ENCODE results near the gene CEP164. TPM values are rescaled to one million over a fixed set of nuclear protein-coding genes. Genes with fewer than 3 reads are reported as not detected.

CEP164 gene
- total and polyA plus RNA-seq, 2 experiments from 2014 or later = 13.9 to 23.8 TPM

GRCh38 chr11:117281159-117281558 is 46.5 kb upstream of the CEP164 start:
- Histone ChIP-seq H4K20me1 (replicated peaks; ENCODE audit: insufficient read depth) (0 out of 2 replicates have a peak, but pooled peaks cover 4% of the 10 kb centered on the region), H3K79me2 (replicated peaks; ENCODE audit: insufficient read depth) (no peaks in the 10 kb centered on the region), H2AFZ (no peak overlapping the region), H3K27ac (ENCODE audit: low read depth) (no peak overlapping the region), H3K27me3 (ENCODE audit: insufficient read depth) (no peaks in the 10 kb centered on the region), H3F3A (replicated peaks; ENCODE audit: low read depth) (no peaks in the 10 kb centered on the region), H3K4me2 (no peak overlapping the region), H3K36me3 (ENCODE audit: insufficient read depth) (peaks cover 14% of the 10 kb centered on the region; the same call in 1 of the 2 replicates), H3K4me1 (ENCODE audit: insufficient read depth) (no peaks in the 10 kb centered on the region), H3K4me3 (no peak overlapping the region), H3K9me2 (ENCODE audit: insufficient read depth) (no peaks in the 10 kb centered on the region)
- H3K4me3 Mint-ChIP-seq = no peak overlapping the region
- peaks cover 40% of the 10 kb centered on the region for H3K36me3 Mint-ChIP-seq (ENCODE audit: low read depth)
- ATAC-seq (no peak), DNase-seq (ENCODE audit: low spot score) (no peak)
- H3K4me1 Mint-ChIP-seq = no peaks in the 10 kb centered on the region
- no peaks in the 10 kb centered on the region for H3K27me3 Mint-ChIP-seq (ENCODE audit: insufficient read depth, low read depth, poor library complexity)
- no peaks in the 10 kb centered on the region for H3K9me3 Mint-ChIP-seq
- H3K27ac Mint-ChIP-seq = no peak overlapping the region
- TF ChIP-seq NANOG (IDR thresholded peaks at IDR 0.05; ENCODE audit: borderline replicate concordance) = no peak

GRCh38 chr11:117281869-117282268 is 45.8 kb upstream of the CEP164 start:
- Histone ChIP-seq H3K27me3 (ENCODE audit: insufficient read depth) (no peaks in the 10 kb centered on the region), H4K20me1 (replicated peaks; ENCODE audit: insufficient read depth) (0 out of 2 replicates have a peak, but pooled peaks cover 3% of the 10 kb centered on the region), H3K4me1 (ENCODE audit: insufficient read depth) (no peaks in the 10 kb centered on the region), H3K4me2 (no peak overlapping the region), H3K36me3 (ENCODE audit: insufficient read depth) (peaks cover 14% of the 10 kb centered on the region; the same call in 1 of the 2 replicates), H3K9me2 (ENCODE audit: insufficient read depth) (no peaks in the 10 kb centered on the region), H3F3A (replicated peaks; ENCODE audit: low read depth) (no peaks in the 10 kb centered on the region), H3K79me2 (replicated peaks; ENCODE audit: insufficient read depth) (no peaks in the 10 kb centered on the region), H2AFZ (no peak overlapping the region), H3K4me3 (no peak overlapping the region), H3K27ac (ENCODE audit: low read depth) (no peak overlapping the region)
- H3K4me1 Mint-ChIP-seq = no peaks in the 10 kb centered on the region
- no peak overlapping the region for H3K4me3 Mint-ChIP-seq
- H3K9me3 Mint-ChIP-seq = no peaks in the 10 kb centered on the region
- ATAC-seq (no peak), DNase-seq (ENCODE audit: low spot score) (no peak)
- H3K36me3 Mint-ChIP-seq (ENCODE audit: low read depth) = peaks cover 40% of the 10 kb centered on the region
- no peak overlapping the region for H3K27ac Mint-ChIP-seq
- no peaks in the 10 kb centered on the region for H3K27me3 Mint-ChIP-seq (ENCODE audit: insufficient read depth, low read depth, poor library complexity)
- TF ChIP-seq EZH2 (IDR thresholded peaks at IDR 0.05; ENCODE audit: low read depth, unreplicated experiment) (no peak), REST (IDR thresholded peaks at IDR 0.05; ENCODE audit: unreplicated experiment) (no peak), EZH2phosphoT487 (IDR thresholded peaks at IDR 0.05; ENCODE audit: unreplicated experiment) (no peak), ZNF331 (CRISPR knock-in tag; IDR thresholded peaks at IDR 0.05; ENCODE audit: low read depth) (no peak), JUNB (IDR thresholded peaks at IDR 0.05; ENCODE audit: unreplicated experiment) (no peak), CREB1 (CRISPR knock-in tag; IDR thresholded peaks at IDR 0.05; ENCODE audit: low read depth) (no peak), ETS1 (IDR thresholded peaks at IDR 0.05) (no peak), POLR2AphosphoS5 (IDR thresholded peaks at IDR 0.05; ENCODE audit: low read depth) (no peak), ZNF114 (CRISPR knock-in tag; IDR thresholded peaks at IDR 0.05) (no peak), CTCF (conservative IDR thresholded peaks at IDR 0.05; ENCODE audit: low read depth in 2 of 2) (no peak)
